Panc1 (cell line): ENCODE measurements around the gene RAB30.

ENCODE experiments used
- SIN3A ChIP-seq: IDR thresholded peaks from 2 replicates; pipeline ENCODE4 v1.6.1; 2012; ENCODE audit warnings: low read depth, mild to moderate bottlenecking, low read length, moderate library complexity, borderline replicate concordance; ENCODE audit not compliant: insufficient read depth
- TF ChIP-seq, protein P1 (sequence below): fragments of 450-650 bp; IDR thresholded peaks from 2 replicates; pipeline ENCODE4 v1.5.1; 2017; ENCODE audit warnings: mild to moderate bottlenecking
- TF ChIP-seq, protein P2 (sequence below), 2 experiments: IDR thresholded peaks; 2 replicates each; pipeline ENCODE4 v1.6.1; 2011 to 2012; ENCODE audit warnings: low read depth in 2 of 2, control low read depth in 1 of 2, low read length in 1 of 2, mild to moderate bottlenecking in 1 of 2, moderate library complexity in 1 of 2; ENCODE audit not compliant: insufficient read depth in 1 of 2

DNA sequence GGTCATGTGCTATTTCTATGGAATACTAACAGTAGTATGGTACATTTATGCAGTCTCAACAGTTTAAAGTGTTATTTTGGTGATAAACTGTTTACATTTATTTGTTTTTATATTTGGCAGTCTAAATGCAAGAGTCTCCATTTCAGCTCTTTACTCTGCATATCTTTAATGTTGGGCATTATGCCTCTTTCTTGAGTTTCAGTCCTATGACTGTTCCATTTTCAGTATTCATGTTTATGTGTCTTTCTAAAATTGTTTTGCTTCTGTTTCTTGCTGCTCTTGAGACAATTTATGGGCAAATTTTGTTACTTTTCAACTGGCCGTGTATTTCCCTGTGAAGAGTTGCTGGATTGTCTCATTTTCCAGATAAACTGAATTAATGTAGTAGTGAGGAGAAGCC is 6.6 kb upstream of the RAB30 start:
- TF ChIP-seq, protein P1, sequence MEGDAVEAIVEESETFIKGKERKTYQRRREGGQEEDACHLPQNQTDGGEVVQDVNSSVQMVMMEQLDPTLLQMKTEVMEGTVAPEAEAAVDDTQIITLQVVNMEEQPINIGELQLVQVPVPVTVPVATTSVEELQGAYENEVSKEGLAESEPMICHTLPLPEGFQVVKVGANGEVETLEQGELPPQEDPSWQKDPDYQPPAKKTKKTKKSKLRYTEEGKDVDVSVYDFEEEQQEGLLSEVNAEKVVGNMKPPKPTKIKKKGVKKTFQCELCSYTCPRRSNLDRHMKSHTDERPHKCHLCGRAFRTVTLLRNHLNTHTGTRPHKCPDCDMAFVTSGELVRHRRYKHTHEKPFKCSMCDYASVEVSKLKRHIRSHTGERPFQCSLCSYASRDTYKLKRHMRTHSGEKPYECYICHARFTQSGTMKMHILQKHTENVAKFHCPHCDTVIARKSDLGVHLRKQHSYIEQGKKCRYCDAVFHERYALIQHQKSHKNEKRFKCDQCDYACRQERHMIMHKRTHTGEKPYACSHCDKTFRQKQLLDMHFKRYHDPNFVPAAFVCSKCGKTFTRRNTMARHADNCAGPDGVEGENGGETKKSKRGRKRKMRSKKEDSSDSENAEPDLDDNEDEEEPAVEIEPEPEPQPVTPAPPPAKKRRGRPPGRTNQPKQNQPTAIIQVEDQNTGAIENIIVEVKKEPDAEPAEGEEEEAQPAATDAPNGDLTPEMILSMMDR, result no peak
- TF ChIP-seq, protein P2, sequence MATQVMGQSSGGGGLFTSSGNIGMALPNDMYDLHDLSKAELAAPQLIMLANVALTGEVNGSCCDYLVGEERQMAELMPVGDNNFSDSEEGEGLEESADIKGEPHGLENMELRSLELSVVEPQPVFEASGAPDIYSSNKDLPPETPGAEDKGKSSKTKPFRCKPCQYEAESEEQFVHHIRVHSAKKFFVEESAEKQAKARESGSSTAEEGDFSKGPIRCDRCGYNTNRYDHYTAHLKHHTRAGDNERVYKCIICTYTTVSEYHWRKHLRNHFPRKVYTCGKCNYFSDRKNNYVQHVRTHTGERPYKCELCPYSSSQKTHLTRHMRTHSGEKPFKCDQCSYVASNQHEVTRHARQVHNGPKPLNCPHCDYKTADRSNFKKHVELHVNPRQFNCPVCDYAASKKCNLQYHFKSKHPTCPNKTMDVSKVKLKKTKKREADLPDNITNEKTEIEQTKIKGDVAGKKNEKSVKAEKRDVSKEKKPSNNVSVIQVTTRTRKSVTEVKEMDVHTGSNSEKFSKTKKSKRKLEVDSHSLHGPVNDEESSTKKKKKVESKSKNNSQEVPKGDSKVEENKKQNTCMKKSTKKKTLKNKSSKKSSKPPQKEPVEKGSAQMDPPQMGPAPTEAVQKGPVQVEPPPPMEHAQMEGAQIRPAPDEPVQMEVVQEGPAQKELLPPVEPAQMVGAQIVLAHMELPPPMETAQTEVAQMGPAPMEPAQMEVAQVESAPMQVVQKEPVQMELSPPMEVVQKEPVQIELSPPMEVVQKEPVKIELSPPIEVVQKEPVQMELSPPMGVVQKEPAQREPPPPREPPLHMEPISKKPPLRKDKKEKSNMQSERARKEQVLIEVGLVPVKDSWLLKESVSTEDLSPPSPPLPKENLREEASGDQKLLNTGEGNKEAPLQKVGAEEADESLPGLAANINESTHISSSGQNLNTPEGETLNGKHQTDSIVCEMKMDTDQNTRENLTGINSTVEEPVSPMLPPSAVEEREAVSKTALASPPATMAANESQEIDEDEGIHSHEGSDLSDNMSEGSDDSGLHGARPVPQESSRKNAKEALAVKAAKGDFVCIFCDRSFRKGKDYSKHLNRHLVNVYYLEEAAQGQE (IDR thresholded peaks at IDR 0.05; ENCODE audit: insufficient read depth in 1 of 2, low read depth in 2 of 2, low read length in 1 of 2), result no peak
- no peak for TF ChIP-seq SIN3A
